Effector memory CD8-positive, alpha-beta T cell (primary cell): ENCODE results near the gene CLDND1.

Experiments
- ATAC-seq: fragments of 150-1000 bp; cut with Tn5 transposase; replicated peaks from 2 replicates; pipeline ENCODE4 v1.10.0; 2021; ENCODE audit warnings: mild to moderate bottlenecking, moderate library complexity
- DNase-seq, 3 experiments: peaks; one replicate each; pipeline ENCODE4 v3.0.0; 2021
- H3K27ac Mint-ChIP-seq, 2 donors: one replicate each; pipeline ENCODE4 v1.8.0; 2022; ENCODE audit warnings: mild to moderate bottlenecking in 2 of 2, mixed read lengths in 2 of 2, moderate library complexity in 2 of 2
- H3K27me3 Mint-ChIP-seq, 2 donors: one replicate each; pipeline ENCODE4 v1.8.0; 2022; ENCODE audit warnings: mixed read lengths in 2 of 2
- H3K36me3 Mint-ChIP-seq: one replicate; pipeline ENCODE4 v1.8.0; 2022; ENCODE audit warnings: mild to moderate bottlenecking, moderate library complexity, mixed read lengths; ENCODE audit not compliant: insufficient read depth
- H3K4me1 Mint-ChIP-seq, 2 donors: one replicate each; pipeline ENCODE4 v1.8.0; 2022; ENCODE audit warnings: low read depth in 2 of 2, mixed read lengths in 2 of 2
- H3K4me3 Mint-ChIP-seq, 2 donors: one replicate each; pipeline ENCODE4 v1.8.0; 2022; ENCODE audit warnings: mild to moderate bottlenecking in 2 of 2, mixed read lengths in 2 of 2, moderate library complexity in 2 of 2
- H3K9me3 Mint-ChIP-seq, 2 donors: one replicate each; pipeline ENCODE4 v1.8.0; 2022; ENCODE audit warnings: mixed read lengths in 2 of 2

The CLDND1 gene

DNA sequence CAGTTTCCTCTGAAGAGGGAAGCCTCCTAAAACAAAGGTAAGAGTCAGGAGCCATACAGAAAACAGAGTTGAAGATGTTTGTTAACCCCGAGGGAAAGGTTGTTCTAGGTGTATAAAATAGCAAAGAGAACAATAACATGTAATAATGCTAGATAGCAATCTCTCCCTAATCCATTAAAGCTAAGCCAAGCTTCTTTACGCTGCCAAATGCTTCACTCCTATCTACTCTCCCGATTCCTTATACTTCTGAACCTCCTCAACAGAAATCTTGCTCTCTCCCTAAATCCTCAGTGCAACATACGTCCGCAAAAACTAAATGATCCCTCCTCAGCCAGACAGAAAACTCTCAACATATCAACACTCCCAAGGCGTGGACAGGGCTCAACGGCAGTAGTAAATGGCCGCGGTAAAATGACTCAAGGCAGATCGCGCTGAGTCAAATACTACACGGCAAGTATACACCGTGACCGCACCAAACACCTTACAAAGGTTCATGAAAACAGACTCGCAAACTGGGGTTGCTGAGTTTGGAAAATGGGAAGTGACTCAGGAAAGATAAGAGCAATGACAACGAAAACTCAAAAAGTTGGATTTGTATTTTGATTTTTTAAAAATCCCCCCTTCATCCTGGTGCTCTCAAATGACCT, 682 bp downstream of the CLDND1 start:
- peak overlapping the region; percentile 70 to 88 for H3K4me3 Mint-ChIP-seq
- H3K27ac Mint-ChIP-seq = peak overlapping the region; percentile 92 to 96
- no peaks in the 10 kb centered on the region for H3K27me3 Mint-ChIP-seq
- DNase-seq = peak; percentile 38 to 47 (median 39)
- peak; percentile 52 for ATAC-seq
- H3K9me3 Mint-ChIP-seq = no peaks in the 10 kb centered on the region
- H3K4me1 Mint-ChIP-seq = peaks cover 37 to 63% of the 10 kb centered on the region in 2 donors
- H3K36me3 Mint-ChIP-seq = peaks cover 44% of the 10 kb centered on the region

DNA sequence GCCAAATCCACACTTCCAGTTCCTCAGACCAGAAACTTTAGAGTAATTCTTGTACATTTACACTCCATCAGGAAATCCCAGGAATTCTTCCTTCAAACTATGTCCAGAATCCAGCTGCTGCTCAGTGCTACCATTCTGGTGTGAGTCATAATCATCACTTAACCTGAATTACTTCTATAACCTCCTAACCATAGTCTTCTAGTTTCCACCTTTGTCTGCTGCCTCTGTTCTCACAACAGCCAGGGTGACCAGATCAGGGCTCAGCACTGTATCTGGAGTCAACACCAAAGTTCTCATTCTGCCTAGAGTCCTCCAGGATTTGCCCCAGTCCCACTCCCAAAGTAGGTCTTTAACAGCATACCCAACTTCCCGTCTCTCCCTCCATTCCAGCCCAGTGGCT, 3.4 kb downstream of the CLDND1 start:
- H3K27me3 Mint-ChIP-seq = no peaks in the 10 kb centered on the region
- no peak for ATAC-seq
- H3K9me3 Mint-ChIP-seq = no peaks in the 10 kb centered on the region
- DNase-seq = no peak
- H3K27ac Mint-ChIP-seq = peak overlapping the region; percentile 92 to 96
- peaks cover 42 to 70% of the 10 kb centered on the region in 2 donors for H3K4me1 Mint-ChIP-seq
- peak overlapping the region; percentile 70 to 88 for H3K4me3 Mint-ChIP-seq
- peaks cover 66% of the 10 kb centered on the region for H3K36me3 Mint-ChIP-seq

DNA sequence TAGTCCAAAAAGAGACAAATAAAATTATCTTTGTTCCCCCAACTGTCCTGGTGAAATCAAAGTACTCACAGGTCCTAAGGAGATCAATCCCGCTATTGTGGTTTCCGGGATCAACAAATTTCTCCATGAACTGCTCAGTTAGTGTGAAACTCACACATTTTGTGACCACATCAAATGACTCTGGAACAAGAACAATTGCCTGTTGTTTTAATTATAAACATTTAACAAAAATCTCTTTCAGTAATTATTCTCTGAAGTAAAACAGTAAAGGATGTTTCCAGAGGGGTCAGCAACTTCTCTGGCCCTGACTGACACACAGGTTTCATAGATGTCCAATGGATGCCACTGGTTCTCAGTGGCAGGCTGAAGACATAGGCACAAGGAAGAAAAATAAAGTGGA, 3.9 kb downstream of the CLDND1 start:
- Mint-ChIP-seq H3K4me3 (peak overlapping the region; percentile 70 to 88), H3K36me3 (peaks cover 71% of the 10 kb centered on the region), H3K27me3 (no peaks in the 10 kb centered on the region), H3K4me1 (peaks cover 42 to 70% of the 10 kb centered on the region in 2 donors), H3K27ac (peak overlapping the region; percentile 92 to 96), H3K9me3 (no peaks in the 10 kb centered on the region)
- ATAC-seq = no peak
- DNase-seq = no peak

DNA sequence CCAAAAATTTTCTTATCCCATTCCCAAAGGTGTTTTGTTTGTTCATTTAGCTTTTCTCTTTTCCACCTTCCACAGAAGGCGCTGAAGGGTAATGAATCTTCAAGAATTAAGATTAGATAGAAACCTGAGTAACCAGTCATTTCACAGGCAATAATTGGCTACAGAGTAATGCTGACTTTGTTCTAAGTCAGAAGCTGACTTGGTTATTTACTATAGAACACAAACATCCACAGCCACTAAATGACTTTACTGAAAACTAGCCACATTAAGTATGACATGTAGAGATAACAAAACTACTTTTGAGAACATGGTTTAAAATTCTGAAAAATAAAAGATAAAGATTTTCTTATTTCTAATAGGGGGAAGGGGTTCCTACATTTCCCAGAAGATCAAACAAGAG, 7.8 kb downstream of the CLDND1 start:
- H3K4me1 Mint-ChIP-seq = peaks cover 29 to 67% of the 10 kb centered on the region in 2 donors
- no peak for ATAC-seq
- H3K36me3 Mint-ChIP-seq = peaks cover 61% of the 10 kb centered on the region

DNA sequence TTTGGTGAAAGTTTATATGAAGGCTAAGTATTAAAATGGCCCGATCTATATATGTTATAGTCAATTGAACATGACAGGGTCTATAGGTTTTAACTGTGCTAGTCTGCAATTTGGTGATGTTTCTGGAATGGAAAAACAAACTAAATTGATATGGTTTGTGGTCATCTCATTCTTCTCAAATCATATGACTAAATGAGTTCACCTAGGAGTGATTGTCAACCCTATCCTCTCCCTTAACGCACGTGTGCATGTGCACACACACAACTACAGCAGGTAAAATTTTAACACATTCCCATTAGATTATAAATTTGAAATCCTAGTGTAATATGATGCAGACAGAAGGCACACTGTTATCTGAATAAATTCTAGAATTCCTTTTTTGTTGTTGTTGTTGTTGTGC, 9.0 kb downstream of the CLDND1 start:
- no peaks in the 10 kb centered on the region for H3K27me3 Mint-ChIP-seq
- H3K36me3 Mint-ChIP-seq = peaks cover 49% of the 10 kb centered on the region
- peak overlapping the region; percentile 31 to 38 for H3K27ac Mint-ChIP-seq
- H3K4me1 Mint-ChIP-seq = peaks cover 20 to 63% of the 10 kb centered on the region in 2 donors
- ATAC-seq (no peak), DNase-seq (no peak)
- H3K9me3 Mint-ChIP-seq = no peaks in the 10 kb centered on the region
- H3K4me3 Mint-ChIP-seq = no peak overlapping the region

More for the DNA sequence above, 7.8 kb downstream of the CLDND1 start:
- H3K27ac Mint-ChIP-seq = peak overlapping the region in 1 of 2 donors; percentile 51
- peak overlapping the region in 1 of 2 donors; percentile 31 for H3K4me3 Mint-ChIP-seq
- no peaks in the 10 kb centered on the region for H3K27me3 Mint-ChIP-seq
- no peaks in the 10 kb centered on the region for H3K9me3 Mint-ChIP-seq
- DNase-seq = no peak

DNA sequence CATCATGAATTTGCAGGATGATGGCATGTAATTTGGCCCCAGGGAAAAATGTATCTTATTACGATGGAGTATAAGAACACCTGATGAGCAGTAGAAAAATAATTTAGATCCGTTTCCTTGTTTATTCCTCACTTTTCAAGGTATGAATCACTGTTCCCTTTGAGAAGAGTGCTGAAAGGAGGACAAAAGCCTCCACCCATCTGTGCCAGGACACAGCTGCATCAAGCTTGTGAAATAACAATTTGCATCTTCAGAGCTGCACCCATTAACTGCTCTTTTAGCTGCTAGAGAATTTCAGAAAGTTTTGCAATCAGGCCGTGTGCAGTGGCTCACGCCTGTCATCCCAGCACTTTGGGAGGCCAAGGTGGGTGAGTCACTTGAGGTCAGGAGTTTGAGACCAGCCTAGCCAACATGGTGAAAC, 9.6 kb downstream of the CLDND1 start:
- peaks cover 21 to 63% of the 10 kb centered on the region in 2 donors for H3K4me1 Mint-ChIP-seq
- DNase-seq (no peak), ATAC-seq (no peak)
- peak overlapping the region; percentile 5 to 62 for H3K27ac Mint-ChIP-seq
- peaks cover 45% of the 10 kb centered on the region for H3K36me3 Mint-ChIP-seq
- no peaks in the 10 kb centered on the region for H3K9me3 Mint-ChIP-seq
- no peak overlapping the region for H3K4me3 Mint-ChIP-seq
- H3K27me3 Mint-ChIP-seq = no peaks in the 10 kb centered on the region

DNA sequence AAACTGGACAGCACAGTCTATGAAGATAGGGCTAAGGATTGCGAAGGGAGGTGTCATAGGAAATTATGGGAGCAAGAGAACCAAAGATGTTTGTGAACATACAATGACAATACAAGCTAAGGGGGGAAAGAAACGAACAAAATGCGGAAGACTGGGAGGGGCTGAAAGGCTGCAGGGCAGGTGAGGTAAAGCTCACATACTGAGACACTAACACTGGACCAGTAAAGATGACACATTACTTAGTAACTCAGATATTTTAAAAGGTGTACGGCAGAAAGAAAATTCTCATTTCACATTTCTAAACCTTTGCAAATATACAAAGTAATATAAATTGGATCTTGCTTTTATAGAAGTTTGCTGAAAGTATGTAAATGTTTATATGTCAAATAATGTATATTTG, 10.1 kb downstream of the CLDND1 start:
- no peaks in the 10 kb centered on the region for H3K9me3 Mint-ChIP-seq
- DNase-seq (no peak), ATAC-seq (no peak)
- H3K36me3 Mint-ChIP-seq = peaks cover 45% of the 10 kb centered on the region
- H3K4me1 Mint-ChIP-seq = peaks cover 21 to 62% of the 10 kb centered on the region in 2 donors
- H3K4me3 Mint-ChIP-seq = no peak overlapping the region
- H3K27ac Mint-ChIP-seq = peak overlapping the region; percentile 5 to 62
- no peaks in the 10 kb centered on the region for H3K27me3 Mint-ChIP-seq

DNA sequence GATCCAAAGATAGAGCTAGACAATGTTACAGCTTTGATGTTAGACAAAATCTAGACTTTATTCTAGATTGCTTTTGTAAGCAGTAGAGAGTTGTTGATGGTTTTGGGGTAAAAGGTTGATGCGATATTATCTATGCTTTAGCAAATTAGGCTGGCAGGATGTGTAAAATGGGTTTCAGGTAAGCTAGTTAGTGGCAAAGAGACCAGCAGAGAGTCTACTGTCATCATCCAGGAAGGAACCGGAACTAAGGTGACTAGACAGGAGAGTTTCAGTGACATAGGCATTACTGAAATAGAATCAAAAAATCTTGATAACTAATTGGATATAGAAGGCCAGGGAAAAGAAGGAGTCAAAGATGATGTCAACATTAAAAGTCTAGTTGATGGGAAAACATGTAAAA, 14.1 kb downstream of the CLDND1 start:
- no peaks in the 10 kb centered on the region for H3K9me3 Mint-ChIP-seq
- peak overlapping the region; percentile 25 to 72 for H3K27ac Mint-ChIP-seq
- H3K4me1 Mint-ChIP-seq = peaks cover 11 to 45% of the 10 kb centered on the region in 2 donors
- ATAC-seq = peak; percentile 75
- DNase-seq = no peak
- peaks cover 13% of the 10 kb centered on the region for H3K36me3 Mint-ChIP-seq
- no peaks in the 10 kb centered on the region for H3K27me3 Mint-ChIP-seq
- no peak overlapping the region for H3K4me3 Mint-ChIP-seq

DNA sequence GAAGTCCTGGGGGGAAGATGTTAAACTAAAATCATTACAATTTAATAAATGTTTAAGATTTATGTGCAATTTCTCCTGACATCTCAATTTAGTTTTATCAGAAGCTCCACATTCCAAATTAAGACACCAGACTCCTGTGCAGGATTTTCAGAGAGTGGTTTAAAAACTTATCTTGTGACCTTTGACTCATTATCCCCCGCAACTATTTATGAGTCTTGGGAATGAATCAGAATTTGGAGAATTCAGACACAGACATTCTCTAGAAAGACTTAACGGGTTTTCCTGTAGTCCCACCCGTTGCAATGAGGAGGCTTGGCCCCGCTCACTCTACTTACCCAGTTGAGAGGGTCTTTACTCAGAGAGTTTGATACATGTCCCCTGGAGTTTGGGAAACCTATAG, 18.2 kb downstream of the CLDND1 start:
- ATAC-seq (no peak), DNase-seq (no peak)
- no peak overlapping the region for H3K27ac Mint-ChIP-seq
- H3K9me3 Mint-ChIP-seq = no peaks in the 10 kb centered on the region
- H3K4me3 Mint-ChIP-seq = no peak overlapping the region
- H3K4me1 Mint-ChIP-seq = peaks cover 13 to 27% of the 10 kb centered on the region in 2 donors
- H3K36me3 Mint-ChIP-seq = no peaks in the 10 kb centered on the region
- H3K27me3 Mint-ChIP-seq = no peaks in the 10 kb centered on the region

DNA sequence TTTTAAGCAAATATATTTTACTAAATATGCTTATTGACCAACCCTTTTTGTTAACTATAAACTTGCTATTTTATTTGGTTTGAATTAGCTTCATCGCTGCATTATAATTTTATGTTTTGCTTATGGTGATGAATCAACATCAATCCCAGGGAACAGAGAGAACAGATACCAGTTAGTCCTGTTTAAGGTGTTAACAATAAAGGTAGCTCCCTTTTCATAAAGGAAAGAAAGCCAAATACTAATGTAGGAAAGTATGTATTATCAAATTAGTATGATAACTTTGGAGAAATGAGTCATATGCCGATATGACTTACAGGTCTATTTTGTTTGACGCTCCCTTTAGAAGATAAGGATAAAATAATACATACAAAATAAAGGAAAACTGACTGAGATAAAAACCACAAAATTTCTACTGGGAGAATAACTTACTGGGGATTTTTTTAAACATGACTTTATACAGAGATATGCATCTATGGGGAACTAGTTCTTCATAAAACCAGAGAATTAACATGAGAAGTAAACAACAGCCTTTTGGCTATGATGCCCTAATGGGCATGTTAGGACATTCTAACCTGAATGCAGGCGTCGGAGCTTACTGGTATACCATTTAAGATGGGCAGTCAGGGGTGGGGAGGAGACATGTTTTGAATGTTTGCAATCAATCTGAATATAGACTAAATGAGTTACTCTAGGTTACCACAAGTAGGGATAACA, 20.7 kb downstream of the CLDND1 start:
- Mint-ChIP-seq H3K27me3 (no peaks in the 10 kb centered on the region), H3K4me1 (peaks cover 6 to 12% of the 10 kb centered on the region in 2 donors), H3K36me3 (no peaks in the 10 kb centered on the region), H3K9me3 (no peaks in the 10 kb centered on the region), H3K27ac (peak overlapping the region; percentile 45 to 70), H3K4me3 (no peak overlapping the region)
- DNase-seq (no peak), ATAC-seq (no peak)

DNA sequence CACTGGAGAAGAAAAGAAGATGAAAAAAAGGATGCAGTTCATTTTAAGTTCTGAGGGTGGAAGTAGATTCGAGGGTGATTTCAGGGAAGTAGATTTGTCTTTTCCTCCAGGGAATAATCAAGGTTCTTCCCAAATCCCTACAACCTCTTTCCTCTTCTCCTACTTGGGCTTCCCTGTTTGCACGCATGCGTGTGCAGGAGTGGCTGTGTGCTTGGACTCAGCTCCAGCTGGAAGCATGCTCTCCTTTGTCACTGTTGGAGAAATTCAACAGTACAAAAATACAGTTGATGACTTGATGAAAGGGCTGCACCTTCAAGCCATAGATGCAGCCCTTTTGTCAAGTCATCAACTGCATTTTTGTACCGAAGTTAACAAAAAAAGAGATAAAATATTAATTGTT, 21.4 kb downstream of the CLDND1 start:
- H3K36me3 Mint-ChIP-seq = no peaks in the 10 kb centered on the region
- H3K4me3 Mint-ChIP-seq = no peak overlapping the region
- H3K9me3 Mint-ChIP-seq = no peaks in the 10 kb centered on the region
- DNase-seq (no peak), ATAC-seq (no peak)
- no peaks in the 10 kb centered on the region for H3K27me3 Mint-ChIP-seq
- peaks cover 6 to 12% of the 10 kb centered on the region in 2 donors for H3K4me1 Mint-ChIP-seq
- no peak overlapping the region for H3K27ac Mint-ChIP-seq

DNA sequence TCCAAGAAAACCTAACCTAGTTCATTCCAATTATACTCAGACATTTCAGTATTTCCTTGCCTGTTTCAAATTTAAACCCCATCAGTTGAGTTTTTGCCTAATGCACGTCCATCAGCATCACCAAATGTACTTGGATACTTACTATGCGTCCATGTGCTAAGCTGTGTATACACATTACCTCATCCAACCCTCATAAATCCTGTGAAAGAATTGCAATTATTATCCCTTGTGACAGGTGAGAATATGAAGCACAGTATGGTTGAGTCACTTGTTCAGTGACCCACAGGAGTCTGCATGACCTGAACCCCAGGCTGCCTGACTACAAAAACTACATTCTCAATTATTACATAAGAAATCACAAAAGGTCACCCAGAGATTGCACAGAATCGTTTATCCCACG, 22.7 kb downstream of the CLDND1 start:
- Mint-ChIP-seq H3K4me3 (no peak overlapping the region), H3K27me3 (no peaks in the 10 kb centered on the region), H3K27ac (no peak overlapping the region), H3K9me3 (no peaks in the 10 kb centered on the region), H3K36me3 (no peaks in the 10 kb centered on the region), H3K4me1 (peaks cover 6 to 12% of the 10 kb centered on the region in 2 donors)
- DNase-seq (no peak), ATAC-seq (no peak)

DNA sequence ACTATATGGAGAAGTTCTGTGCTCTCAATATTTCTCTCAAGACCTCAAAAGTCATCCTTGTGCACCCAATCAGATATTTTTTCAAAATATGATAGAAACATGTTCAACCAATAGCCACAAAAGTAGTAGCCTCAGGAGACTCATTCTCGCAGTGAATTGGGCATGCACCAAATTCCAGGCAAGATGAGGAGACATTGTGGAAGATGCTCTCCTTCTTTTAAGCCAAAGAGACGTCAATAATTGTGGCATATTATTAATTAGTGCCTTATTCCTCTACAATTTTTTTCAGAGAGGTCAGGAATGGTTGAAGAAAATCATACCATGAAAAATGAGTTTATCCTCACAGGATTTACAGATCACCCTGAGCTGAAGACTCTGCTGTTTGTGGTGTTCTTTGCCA, 25.3 kb downstream of the CLDND1 start, which contains the start of gene OR5K2:
TSS of gene OR5K2 (plus strand) at position 301 of the 400 bp plus-strand sequence. CDS start at position 301, 0 bp downstream.
- ATAC-seq = no peak
- peaks cover 1 to 7% of the 10 kb centered on the region in 2 donors for H3K4me1 Mint-ChIP-seq
- no peaks in the 10 kb centered on the region for H3K36me3 Mint-ChIP-seq
- H3K27ac Mint-ChIP-seq = no peak within 1 kb of the TSS
- no peaks in the 10 kb centered on the region for H3K27me3 Mint-ChIP-seq
- H3K4me3 Mint-ChIP-seq = no peak within 1 kb of the TSS
- DNase-seq = no peak
- no peaks in the 10 kb centered on the region for H3K9me3 Mint-ChIP-seq

DNA sequence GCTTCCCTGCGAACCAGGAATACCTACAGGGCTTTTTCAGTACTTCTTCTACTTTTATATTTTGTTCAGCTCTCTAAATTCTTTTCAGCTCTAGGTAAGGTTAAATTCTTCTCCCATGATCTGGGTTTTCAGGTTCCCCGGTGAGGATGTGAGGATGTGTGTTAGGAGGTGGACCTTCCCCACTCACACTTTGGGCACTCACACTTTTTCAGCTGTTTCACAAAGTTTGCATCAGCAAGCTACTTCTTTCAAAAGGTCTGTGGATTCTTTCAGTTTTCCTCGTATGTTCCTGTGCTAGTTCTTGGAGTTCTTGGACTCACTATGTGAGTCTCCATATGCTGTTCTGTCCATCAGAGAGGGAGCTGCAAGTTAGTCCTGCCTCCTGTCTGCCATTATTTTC, 39.1 kb downstream of the CLDND1 start:
- Mint-ChIP-seq H3K4me3 (no peak overlapping the region), H3K27ac (no peak overlapping the region), H3K27me3 (peaks cover 0 to 15% of the 10 kb centered on the region in 2 donors)

More for the DNA sequence above, 39.1 kb downstream of the CLDND1 start:
- H3K36me3 Mint-ChIP-seq = no peaks in the 10 kb centered on the region
- peaks cover 11 to 18% of the 10 kb centered on the region in 2 donors for H3K9me3 Mint-ChIP-seq
- peaks cover 0 to 3% of the 10 kb centered on the region in 2 donors for H3K4me1 Mint-ChIP-seq
- no peak for DNase-seq
- no peak for ATAC-seq
